Ascending aorta (tissue), 2 donors: ENCODE results near the gene ZNF804B. TPM values are rescaled to one million over a fixed set of nuclear protein-coding genes. Genes with fewer than 3 reads are reported as not detected.

ENCODE experiments used
- DNase-seq, 2 donors: peaks; one replicate each; pipeline ENCODE4 v3.0.0-alpha.2; 2019; ENCODE audit warnings: low spot score in 2 of 2
- H3K27ac ChIP-seq, 2 donors: fragments of 200-600 bp; sonication (generic); one replicate each; pipeline ENCODE4 v1.5.1; 2016 to 2017; ENCODE audit warnings: mild to moderate bottlenecking in 1 of 2
- H3K27me3 ChIP-seq: fragments of 200-600 bp; sonication (generic); one replicate; pipeline ENCODE4 v1.5.1; 2017
- H3K36me3 ChIP-seq, 2 donors: fragments of 200-600 bp; sonication (generic); one replicate each; pipeline ENCODE4 v1.5.1; 2016
- H3K4me1 ChIP-seq, 2 donors: fragments of 200-600 bp; sonication (generic); one replicate each; pipeline ENCODE4 v1.5.1; 2016 to 2017; ENCODE audit warnings: mild to moderate bottlenecking in 1 of 2
- H3K4me3 ChIP-seq, 2 donors: fragments of 200-600 bp; sonication (generic); one replicate each; pipeline ENCODE4 v1.5.1; 2016 to 2017; ENCODE audit warnings: mild to moderate bottlenecking in 1 of 2
- H3K9me3 ChIP-seq, 2 donors: fragments of 200-600 bp; sonication (generic); one replicate each; pipeline ENCODE4 v1.5.1; 2016
- CTCF ChIP-seq, 3 experiments: fragments of 200-600 bp in 2 of 3; fragments of 450-650 bp in 1 of 3; sonication (generic) in 2 of 3; IDR thresholded peaks; one replicate each; pipeline ENCODE4 v1.5.1; 2016 to 2019; ENCODE audit warnings: antibody characterized with exemption in 3 of 3, mild to moderate bottlenecking in 1 of 3, moderate library complexity in 1 of 3
- intact Hi-C: fragments of 100-400 bp; cut with DNase I; formaldehyde crosslinking; loops from one replicate; pipeline ENCODE4 v1.15.1; 2023
- total RNA-seq: library from RNA; depleted of rRNA; stranded (reverse); fragments of >200 nt; gene quantifications from one replicate; pipeline ENCODE4 v1.1.0, GENCODE V29; 2016

ZNF804B gene
- total RNA-seq, 1 donor from 2014 or later, result not detected

DNA sequence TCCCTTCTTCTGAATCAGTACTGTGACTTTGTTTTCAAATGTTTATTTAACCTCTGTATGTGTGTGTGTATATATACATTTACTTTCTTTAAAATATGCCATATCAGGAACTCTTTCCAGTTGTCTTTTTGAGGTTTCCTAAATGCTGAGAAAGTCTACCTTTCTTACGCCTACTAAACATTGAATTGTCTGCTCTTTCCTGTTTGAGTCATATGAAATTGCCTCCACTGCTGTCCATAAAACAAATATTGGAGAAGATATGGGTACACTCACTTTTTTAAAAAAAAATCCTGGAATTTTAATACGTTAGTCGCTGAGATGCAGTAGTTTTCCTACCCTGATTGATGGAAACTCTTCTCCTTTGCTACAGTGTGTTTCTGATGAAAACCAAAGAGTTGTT, 334.8 kb downstream of the ZNF804B start:
- intact Hi-C loops, result no loop called here
- Histone ChIP-seq H3K27me3 (no peaks in the 10 kb centered on the region), H3K27ac (no peak overlapping the region), H3K4me3 (no peak overlapping the region), H3K9me3 (no peaks in the 10 kb centered on the region), H3K36me3 (no peaks in the 10 kb centered on the region), H3K4me1 (no peaks in the 10 kb centered on the region)
- TF ChIP-seq CTCF (IDR thresholded peaks at IDR 0.05), result no peak
- DNase-seq, result no peak

DNA sequence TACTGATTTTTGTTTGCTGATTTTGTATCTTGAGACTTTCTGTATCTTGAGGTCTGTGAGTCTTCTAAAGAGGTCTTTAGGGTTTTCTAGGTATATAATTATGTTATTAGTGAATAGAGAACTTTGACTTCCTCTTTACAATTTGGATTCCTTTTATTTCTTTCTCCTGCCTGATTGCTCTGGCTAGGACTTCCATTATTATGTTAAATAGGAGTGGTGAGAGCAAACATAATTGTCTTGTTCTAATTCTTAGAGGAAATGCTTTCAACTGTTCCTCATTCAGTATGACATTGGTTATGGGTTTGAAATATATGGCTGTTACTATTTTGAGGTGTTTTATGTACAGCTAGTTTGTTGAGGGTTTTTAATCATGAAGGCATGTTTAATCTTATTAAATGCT, 344.1 kb downstream of the ZNF804B start:
- no peak overlapping the region for H3K27ac ChIP-seq
- intact Hi-C loops, result no loop called here

DNA sequence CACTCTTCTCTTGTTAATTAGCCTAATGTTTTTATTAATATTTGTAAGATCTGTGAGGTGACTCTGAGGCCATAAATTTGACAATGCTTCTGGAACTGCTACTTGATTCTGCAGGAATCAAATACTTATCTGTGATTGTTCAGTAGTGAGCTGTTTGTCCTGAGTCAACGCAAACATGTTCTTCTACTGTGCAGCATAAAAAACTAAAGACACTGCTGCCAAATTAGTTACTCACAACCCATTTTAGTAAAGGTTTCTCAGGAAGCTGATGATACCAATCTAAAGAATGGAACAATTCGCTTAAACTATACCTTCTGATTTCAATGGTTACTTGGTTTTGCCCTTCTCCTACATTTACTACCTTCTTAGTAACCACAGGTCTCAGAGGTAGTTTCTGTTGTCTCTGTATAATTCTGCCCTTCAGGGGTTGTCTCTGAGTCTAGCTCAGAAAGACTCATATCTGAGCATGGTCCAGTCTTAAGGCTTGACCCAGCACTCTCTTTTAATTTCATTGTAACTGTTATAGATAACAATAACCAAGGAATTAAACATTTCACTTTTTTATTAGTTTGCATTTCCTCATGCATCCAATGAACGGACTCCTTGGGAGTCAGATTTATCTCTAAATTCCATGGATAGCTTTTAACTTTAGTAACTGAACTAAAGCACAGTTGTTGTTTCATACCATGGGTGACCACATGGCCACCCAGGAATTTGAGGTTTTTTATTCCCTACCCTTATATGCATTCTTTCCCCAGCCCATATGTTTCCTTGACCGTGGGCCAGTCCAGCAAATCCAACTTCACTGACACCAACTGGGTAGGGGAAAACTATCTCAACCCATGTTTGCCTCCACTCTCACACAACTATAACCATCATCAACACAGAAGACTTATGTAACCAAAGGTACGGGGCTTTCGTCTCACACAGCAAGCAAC, 345.5 kb downstream of the ZNF804B start:
- Histone ChIP-seq H3K9me3 (no peaks in the 10 kb centered on the region), H3K4me3 (no peak overlapping the region), H3K4me1 (no peaks in the 10 kb centered on the region), H3K36me3 (no peaks in the 10 kb centered on the region), H3K27ac (no peak overlapping the region), H3K27me3 (no peaks in the 10 kb centered on the region)
- TF ChIP-seq CTCF (IDR thresholded peaks at IDR 0.05), result no peak
- DNase-seq, result no peak
- intact Hi-C loops, result no loop called here

More for the DNA sequence above, 344.1 kb downstream of the ZNF804B start:
- Histone ChIP-seq H3K4me1 (no peaks in the 10 kb centered on the region), H3K27me3 (no peaks in the 10 kb centered on the region), H3K4me3 (no peak overlapping the region), H3K36me3 (no peaks in the 10 kb centered on the region), H3K9me3 (no peaks in the 10 kb centered on the region)
- DNase-seq, result no peak
- TF ChIP-seq CTCF (IDR thresholded peaks at IDR 0.05), result no peak

DNA sequence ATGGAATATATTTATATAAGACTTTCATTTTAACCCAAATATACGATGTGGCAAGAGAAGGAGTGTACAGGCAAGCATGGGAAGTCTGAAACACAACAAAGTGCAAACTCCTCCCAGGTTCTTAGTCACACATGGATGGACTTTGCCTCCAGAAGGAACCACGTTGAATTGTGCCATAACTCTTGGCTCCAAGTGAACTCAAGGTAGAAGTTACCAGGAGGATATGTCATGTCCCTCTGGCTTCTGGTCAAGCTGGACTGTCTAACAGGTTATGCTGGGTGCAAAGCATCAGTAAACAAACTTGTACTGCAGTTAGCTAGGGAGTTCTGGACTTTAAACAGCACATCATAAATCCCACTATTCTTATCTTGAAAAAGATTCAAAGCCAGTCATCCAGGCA, 364.4 kb downstream of the ZNF804B start:
- no peaks in the 10 kb centered on the region for H3K27me3 ChIP-seq
- no peak overlapping the region for H3K27ac ChIP-seq
- no peak for TF ChIP-seq CTCF (IDR thresholded peaks at IDR 0.05)
- H3K36me3 ChIP-seq, result no peaks in the 10 kb centered on the region
- no peaks in the 10 kb centered on the region for H3K4me1 ChIP-seq
- intact Hi-C loops, result no loop called here
- H3K4me3 ChIP-seq, result no peak overlapping the region
- DNase-seq, result no peak
- no peaks in the 10 kb centered on the region for H3K9me3 ChIP-seq

- Histone ChIP-seq H3K36me3 (no peaks in the 10 kb centered on the region), H3K27ac (no peak overlapping the region), H3K27me3 (no peaks in the 10 kb centered on the region), H3K4me1 (no peaks in the 10 kb centered on the region), H3K9me3 (no peaks in the 10 kb centered on the region), H3K4me3 (no peak overlapping the region)
- no peak for TF ChIP-seq CTCF (IDR thresholded peaks at IDR 0.05)
- DNase-seq, result no peak
- intact Hi-C loops, result no loop called here
Measured at GRCh38 chr7:89129600-89130375, 370.3 kb downstream of the ZNF804B start.
